ENCODE results near the gene PALD1. TPM values are rescaled to one million over a fixed set of nuclear protein-coding genes. Genes with fewer than 3 reads are reported as not detected.

Gene PALD1
- total RNA-seq, 1 experiment from 2014 or later, result 0.38 TPM

GRCh38 chr10:70495691-70496261, 17.2 kb downstream of the PALD1 start:
- H3K4me1 Mint-ChIP-seq (ENCODE audit: low read depth, unreplicated experiment), result no peaks in the 10 kb centered on the region
- DNase-seq, result no peak
- no peaks in the 10 kb centered on the region for H3K36me3 Mint-ChIP-seq (ENCODE audit: insufficient read depth, unreplicated experiment)
- H3K27ac Mint-ChIP-seq (ENCODE audit: unreplicated experiment), result no peak overlapping the region
- no peak for TF ChIP-seq CTCF (IDR thresholded peaks at IDR 0.05; ENCODE audit: unreplicated experiment)
- intact Hi-C loops (cut with micrococcal nuclease; ENCODE audit: unreplicated experiment), result no loop called here
- H3K4me3 Mint-ChIP-seq (ENCODE audit: low read depth, unreplicated experiment), result no peak overlapping the region
- CTCF ChIA-PET, result interaction anchor here (0.7 kb wide), 1 partner anchor 16 kb away, joined by 4 read pairs; no protein-coding TSS in a partner anchor
- H3K27me3 Mint-ChIP-seq (ENCODE audit: unreplicated experiment), result peaks cover 58% of the 10 kb centered on the region
- BruUV-seq (replicated peaks), result no TSS peak
- H3K9me3 Mint-ChIP-seq (ENCODE audit: low read depth, unreplicated experiment), result no peaks in the 10 kb centered on the region

- no peak for TF ChIP-seq CTCF (IDR thresholded peaks at IDR 0.05; ENCODE audit: unreplicated experiment)
- H3K36me3 Mint-ChIP-seq (ENCODE audit: insufficient read depth, unreplicated experiment), result no peaks in the 10 kb centered on the region
- H3K27ac Mint-ChIP-seq (ENCODE audit: unreplicated experiment), result no peak overlapping the region
- CTCF ChIA-PET, result interaction anchor here (0.7 kb wide), 1 partner anchor 17 kb away, joined by 4 read pairs; no protein-coding TSS in a partner anchor
- no TSS peak for BruUV-seq (replicated peaks)
- DNase-seq, result no peak
- H3K4me3 Mint-ChIP-seq (ENCODE audit: low read depth, unreplicated experiment), result no peak overlapping the region
- H3K27me3 Mint-ChIP-seq (ENCODE audit: unreplicated experiment), result peaks cover 60% of the 10 kb centered on the region
- no peaks in the 10 kb centered on the region for H3K9me3 Mint-ChIP-seq (ENCODE audit: low read depth, unreplicated experiment)
- H3K4me1 Mint-ChIP-seq (ENCODE audit: low read depth, unreplicated experiment), result no peaks in the 10 kb centered on the region
- intact Hi-C loops (cut with micrococcal nuclease; ENCODE audit: unreplicated experiment), result no loop called here
Measured at GRCh38 chr10:70496341-70497119, 18.0 kb downstream of the PALD1 start.

- Mint-ChIP-seq H3K36me3 (ENCODE audit: insufficient read depth, unreplicated experiment) (no peaks in the 10 kb centered on the region), H3K9me3 (ENCODE audit: low read depth, unreplicated experiment) (no peaks in the 10 kb centered on the region), H3K27me3 (ENCODE audit: unreplicated experiment) (peaks cover 61% of the 10 kb centered on the region), H3K4me3 (ENCODE audit: low read depth, unreplicated experiment) (no peak overlapping the region), H3K27ac (ENCODE audit: unreplicated experiment) (no peak overlapping the region), H3K4me1 (ENCODE audit: low read depth, unreplicated experiment) (no peaks in the 10 kb centered on the region)
- intact Hi-C loops (cut with micrococcal nuclease; ENCODE audit: unreplicated experiment), result no loop called here
- TF ChIP-seq CTCF (IDR thresholded peaks at IDR 0.05; ENCODE audit: unreplicated experiment), result no peak
- no TSS peak for BruUV-seq (replicated peaks)
- CTCF ChIA-PET, result no interaction called here
- DNase-seq, result no peak
Measured at GRCh38 chr10:70497120-70497545, 18.6 kb downstream of the PALD1 start.

- peaks cover 55% of the 10 kb centered on the region for H3K27me3 Mint-ChIP-seq (ENCODE audit: unreplicated experiment)
- no peak for TF ChIP-seq CTCF (IDR thresholded peaks at IDR 0.05; ENCODE audit: unreplicated experiment)
- no peak for DNase-seq
- intact Hi-C loops (cut with micrococcal nuclease; ENCODE audit: unreplicated experiment), result no loop called here
- H3K9me3 Mint-ChIP-seq (ENCODE audit: low read depth, unreplicated experiment), result no peaks in the 10 kb centered on the region
- no peak overlapping the region for H3K27ac Mint-ChIP-seq (ENCODE audit: unreplicated experiment)
- no peak overlapping the region for H3K4me3 Mint-ChIP-seq (ENCODE audit: low read depth, unreplicated experiment)
- no peaks in the 10 kb centered on the region for H3K4me1 Mint-ChIP-seq (ENCODE audit: low read depth, unreplicated experiment)
- no peaks in the 10 kb centered on the region for H3K36me3 Mint-ChIP-seq (ENCODE audit: insufficient read depth, unreplicated experiment)
- no TSS peak for BruUV-seq (replicated peaks)
- CTCF ChIA-PET, result interaction anchor here (1.1 kb wide), 1 partner anchor 13 kb away, joined by 3 read pairs; no protein-coding TSS in a partner anchor
Measured at GRCh38 chr10:70498970-70499835, 20.6 kb downstream of the PALD1 start.
